Ascending aorta (tissue), 2 donors: ENCODE data around the gene POLR3G. TPM values are rescaled to one million over a fixed set of nuclear protein-coding genes. Genes with fewer than 3 reads are reported as not detected.

Source experiments
- DNase-seq, 2 donors: peaks; one replicate each; pipeline ENCODE4 v3.0.0-alpha.2; 2019; ENCODE audit warnings: low spot score in 2 of 2
- H3K27ac ChIP-seq, 2 donors: fragments of 200-600 bp; sonication (generic); one replicate each; pipeline ENCODE4 v1.5.1; 2016 to 2017; ENCODE audit warnings: mild to moderate bottlenecking in 1 of 2
- H3K27me3 ChIP-seq: fragments of 200-600 bp; sonication (generic); one replicate; pipeline ENCODE4 v1.5.1; 2017
- H3K36me3 ChIP-seq, 2 donors: fragments of 200-600 bp; sonication (generic); one replicate each; pipeline ENCODE4 v1.5.1; 2016
- H3K4me1 ChIP-seq, 2 donors: fragments of 200-600 bp; sonication (generic); one replicate each; pipeline ENCODE4 v1.5.1; 2016 to 2017; ENCODE audit warnings: mild to moderate bottlenecking in 1 of 2
- H3K4me3 ChIP-seq, 2 donors: fragments of 200-600 bp; sonication (generic); one replicate each; pipeline ENCODE4 v1.5.1; 2016 to 2017; ENCODE audit warnings: mild to moderate bottlenecking in 1 of 2
- H3K9me3 ChIP-seq, 2 donors: fragments of 200-600 bp; sonication (generic); one replicate each; pipeline ENCODE4 v1.5.1; 2016
- CTCF ChIP-seq, 3 experiments: fragments of 200-600 bp in 2 of 3; fragments of 450-650 bp in 1 of 3; sonication (generic) in 2 of 3; IDR thresholded peaks; one replicate each; pipeline ENCODE4 v1.5.1; 2016 to 2019; ENCODE audit warnings: antibody characterized with exemption in 3 of 3, mild to moderate bottlenecking in 1 of 3, moderate library complexity in 1 of 3
- intact Hi-C: fragments of 100-400 bp; cut with DNase I; formaldehyde crosslinking; loops from one replicate; pipeline ENCODE4 v1.15.1; 2023
- total RNA-seq: library from RNA; depleted of rRNA; stranded (reverse); fragments of >200 nt; gene quantifications from one replicate; pipeline ENCODE4 v1.1.0, GENCODE V29; 2016

Gene POLR3G
- total RNA-seq, 1 donor from 2014 or later = 1.5 TPM

- no peaks in the 10 kb centered on the region for H3K9me3 ChIP-seq
- TF ChIP-seq CTCF (IDR thresholded peaks at IDR 0.05) = no peak
- H3K27me3 ChIP-seq = no peaks in the 10 kb centered on the region
- H3K4me3 ChIP-seq = no peak overlapping the region
- DNase-seq = no peak
- no peaks in the 10 kb centered on the region for H3K36me3 ChIP-seq
- intact Hi-C loops = no loop called here
- peaks cover 0 to 8% of the 10 kb centered on the region in 2 donors for H3K4me1 ChIP-seq
- no peak overlapping the region for H3K27ac ChIP-seq
Measured at GRCh38 chr5:90560771-90561170, 86.1 kb downstream of the POLR3G start.

GRCh38 chr5:90561766-90562165 is 87.1 kb downstream of the POLR3G start:
- Histone ChIP-seq H3K9me3 (no peaks in the 10 kb centered on the region), H3K4me1 (peaks cover 0 to 8% of the 10 kb centered on the region in 2 donors), H3K36me3 (no peaks in the 10 kb centered on the region), H3K27ac (no peak overlapping the region), H3K4me3 (no peak overlapping the region), H3K27me3 (no peaks in the 10 kb centered on the region)
- intact Hi-C loops = no loop called here
- TF ChIP-seq CTCF (IDR thresholded peaks at IDR 0.05) = no peak
- DNase-seq = no peak

GRCh38 chr5:90562341-90562740 is 87.7 kb downstream of the POLR3G start:
- Histone ChIP-seq H3K27me3 (no peaks in the 10 kb centered on the region), H3K4me3 (no peak overlapping the region), H3K4me1 (peaks cover 0 to 8% of the 10 kb centered on the region in 2 donors), H3K36me3 (no peaks in the 10 kb centered on the region), H3K9me3 (no peaks in the 10 kb centered on the region), H3K27ac (no peak overlapping the region)
- intact Hi-C loops = no loop called here
- no peak for DNase-seq
- no peak for TF ChIP-seq CTCF (IDR thresholded peaks at IDR 0.05)

GRCh38 chr5:90563108-90563507 is 88.4 kb downstream of the POLR3G start:
- intact Hi-C loops = no loop called here
- TF ChIP-seq CTCF (IDR thresholded peaks at IDR 0.05) = no peak
- no peak for DNase-seq
- no peaks in the 10 kb centered on the region for H3K27me3 ChIP-seq
- H3K4me1 ChIP-seq = peaks cover 0 to 8% of the 10 kb centered on the region in 2 donors
- H3K27ac ChIP-seq = no peak overlapping the region
- H3K4me3 ChIP-seq = no peak overlapping the region
- no peaks in the 10 kb centered on the region for H3K9me3 ChIP-seq
- H3K36me3 ChIP-seq = no peaks in the 10 kb centered on the region

Other genes starting within 250 kb of the POLR3G start
- 36.7 TPM for gene CETN3, start 65.1 kb upstream of the POLR3G start, total RNA-seq
- gene MBLAC2, start 93 bp upstream of the POLR3G start, total RNA-seq = 4.7 TPM
- 4.0 TPM for gene LYSMD3, start 54.7 kb downstream of the POLR3G start, total RNA-seq
- gene ADGRV1, start 83.9 kb downstream of the POLR3G start, total RNA-seq = 6.9 TPM